Endothelial cell of umbilical vein (primary cell): Measurements from ENCODE around the gene BLOC1S4. TPM values are rescaled to one million over a fixed set of nuclear protein-coding genes. Genes with fewer than 3 reads are reported as not detected.

ENCODE experiments used
- BruUV-seq: library from RNA; stranded (reverse); fragments of 400-500 nt; replicated peaks from 2 replicates; lab custom pipeline; 2021; lab: Mats Ljungman, UMichigan
- CTCF ChIA-PET: fragments of 300-600, 350-600 bp; sonication (Branson Sonifier 250); formaldehyde crosslinking; loops from one replicate; lab custom pipeline; 2021; ENCODE audit warnings: antibody characterized with exemption, inconsistent platforms; lab: Charles Lee
- POLR2A ChIA-PET: fragments of 300-600, 350-600 bp; sonication (Branson Sonifier 250); formaldehyde crosslinking; loops from one replicate; lab custom pipeline; 2021; ENCODE audit warnings: antibody characterized with exemption, inconsistent platforms; lab: Charles Lee
- DNase-seq: peaks from one replicate; pipeline ENCODE4 v3.0.0-alpha.2; 2011; ENCODE audit warnings: low read depth, low spot score
- FAIRE-seq: peaks from 2 replicates; lab custom pipeline; 2011; peaks lifted over from hg19 to GRCh38; lab: Jason Lieb, UNC
- H2AFZ ChIP-seq: 2 replicates; pipeline ENCODE4 v1.6.0; 2012; ENCODE audit warnings: low read depth, low read length, control low read depth, inconsistent platforms
- H3K27ac ChIP-seq: 2 replicates; pipeline ENCODE4 v1.5.1; 2011; ENCODE audit warnings: low read depth, mild to moderate bottlenecking, control low read depth, low read length, moderate library complexity; ENCODE audit not compliant: insufficient read depth
- H3K27me3 ChIP-seq, 2 experiments: 2 replicates each; pipeline versions ENCODE4 v1.6.0 to v1.6.1; 2011; ENCODE audit warnings: low read length in 2 of 2, mixed read lengths in 1 of 2; ENCODE audit not compliant: control insufficient read depth in 2 of 2, insufficient read depth in 2 of 2
- H3K36me3 ChIP-seq, 2 experiments: 2 replicates in 1 of 2; 3 replicates in 1 of 2; pipeline ENCODE4 v1.5.1; 2011; ENCODE audit warnings: low read length in 2 of 2, mild to moderate bottlenecking in 1 of 2, moderate library complexity in 1 of 2; ENCODE audit not compliant: control insufficient read depth in 2 of 2, insufficient read depth in 2 of 2; ENCODE audit errors: extremely low read depth in 1 of 2
- H3K4me1 ChIP-seq: 3 replicates; pipeline ENCODE4 v1.5.1; 2011; ENCODE audit warnings: mild to moderate bottlenecking, low read length; ENCODE audit not compliant: control insufficient read depth, insufficient read depth; ENCODE audit errors: extremely low read depth
- H3K4me2 ChIP-seq: 2 replicates; pipeline ENCODE4 v1.6.1; 2011; ENCODE audit warnings: low read length, control low read depth, mixed read lengths; ENCODE audit not compliant: insufficient read depth
- H3K4me3 ChIP-seq, 3 experiments: fragments of 200-600 bp in 1 of 3; sonication (generic), shearing (Covaris generic) in 1 of 3; replicated peaks in 1 of 3; 2 replicates each; pipeline ENCODE4 v1.5.1; 2011 to 2016; ENCODE audit warnings: control low read depth in 3 of 3, low read length in 3 of 3, mild to moderate bottlenecking in 2 of 3, inconsistent platforms in 1 of 3, low read depth in 1 of 3, moderate library complexity in 1 of 3; ENCODE audit not compliant: insufficient read depth in 1 of 3
- H3K79me2 ChIP-seq: 2 replicates; pipeline ENCODE4 v1.6.0; 2012; ENCODE audit warnings: low read length, inconsistent platforms; ENCODE audit not compliant: control insufficient read depth, insufficient read depth
- H3K9ac ChIP-seq: replicated peaks from 2 replicates; pipeline ENCODE3; 2011; ENCODE audit warnings: low read length, control low read depth; ENCODE audit not compliant: insufficient read depth; ENCODE audit errors: extremely low read depth
- H3K9me1 ChIP-seq: replicated peaks from 3 replicates; pipeline ENCODE4 v1.6.0; 2011; ENCODE audit warnings: mild to moderate bottlenecking, low read length; ENCODE audit not compliant: control insufficient read depth, insufficient read depth; ENCODE audit errors: extremely low read depth
- H3K9me3 ChIP-seq: replicated peaks from 2 replicates; pipeline ENCODE4 v1.5.1; 2012; ENCODE audit warnings: low read length, inconsistent platforms; ENCODE audit not compliant: control insufficient read depth, insufficient read depth
- H4K20me1 ChIP-seq: replicated peaks from 2 replicates; pipeline ENCODE3; 2011; ENCODE audit warnings: mild to moderate bottlenecking, low read length; ENCODE audit not compliant: control insufficient read depth, insufficient read depth; ENCODE audit errors: extremely low read depth
- CTCF ChIP-seq, 2 donors: IDR thresholded peaks; 1 replicate in 1 of 2; 2 replicates in 1 of 2; pipeline ENCODE4 v1.5.1; 2011; ENCODE audit warnings: low read length in 2 of 2, mild to moderate bottlenecking in 2 of 2, moderate library complexity in 2 of 2, control low read depth in 1 of 2, inconsistent platforms in 1 of 2, low read depth in 1 of 2; ENCODE audit not compliant: insufficient read depth in 1 of 2; ENCODE audit errors: extremely low read depth in 1 of 2
- EZH2 ChIP-seq: IDR thresholded peaks from 2 replicates; pipeline ENCODE4 v1.6.1; 2012; ENCODE audit warnings: borderline replicate concordance, low read depth, mild to moderate bottlenecking, moderate library complexity, low read length, inconsistent platforms; ENCODE audit not compliant: severe bottlenecking
- FOS ChIP-seq: IDR thresholded peaks from 2 replicates; pipeline ENCODE4 v1.6.1; 2011; ENCODE audit warnings: mild to moderate bottlenecking, low read length, moderate library complexity, borderline replicate concordance; ENCODE audit not compliant: insufficient read depth
- GATA2 ChIP-seq: IDR thresholded peaks from 2 replicates; pipeline ENCODE4 v1.7.0; 2011; ENCODE audit warnings: low read depth, mild to moderate bottlenecking, moderate library complexity, mixed read lengths, low read length; ENCODE audit not compliant: insufficient read length, insufficient read depth
- JUN ChIP-seq: IDR thresholded peaks from 2 replicates; pipeline ENCODE4 v1.6.1; 2011; ENCODE audit warnings: borderline replicate concordance, low read depth; ENCODE audit not compliant: insufficient read length, insufficient read depth
- MAX ChIP-seq: IDR thresholded peaks from 2 replicates; pipeline ENCODE4 v1.6.1; 2011; ENCODE audit not compliant: insufficient read depth, insufficient read length
- MYC ChIP-seq: IDR thresholded peaks from one replicate; pipeline ENCODE4 v1.6.1; 2011; ENCODE audit warnings: mild to moderate bottlenecking, low read depth, low read length
- POLR2A ChIP-seq: IDR thresholded peaks from 2 replicates; pipeline ENCODE4 v1.6.1; 2012; ENCODE audit warnings: low read depth, mild to moderate bottlenecking, control low read depth, low read length
- POLR2AphosphoS5 ChIP-seq: IDR thresholded peaks from 2 replicates; pipeline ENCODE4 v1.6.1; 2012; ENCODE audit warnings: low read depth, mild to moderate bottlenecking, control low read depth, low read length, moderate library complexity; ENCODE audit not compliant: insufficient read depth
- dilution Hi-C: fragments of 300-500 bp; cut with MboI; formaldehyde crosslinking; loops from one replicate; pipeline ENCODE4 v1.15.0; 2019; ENCODE audit warnings: low sequenced_read_pairs; ENCODE audit not compliant: extremely low pct_ligation_motif_present
- intact Hi-C: fragments of 100-400 bp; cut with micrococcal nuclease; formaldehyde crosslinking; loops from one replicate; pipeline ENCODE4 v1.10.0; 2022
- polyA plus RNA-seq, 4 experiments: library from polyadenylated mRNA; depleted of rRNA in 3 of 4; stranded (reverse) in 3 of 4; unstranded in 1 of 4; fragments of >200 nt; gene quantifications; 2 replicates each; pipeline versions ENCODE4 v1.2.1 to v1.2.3, GENCODE V29; 2011 to 2012; ENCODE audit warnings: missing spikeins in 1 of 4
- total RNA-seq: library from RNA; stranded (reverse); gene quantifications from 2 replicates; pipeline ENCODE4 v1.2.3, GENCODE V29; 2021

Gene BLOC1S4
- total and polyA plus RNA-seq, 2 donors (not counting 3 experiments of a cell fraction or from before 2014, with no cell fraction given) = 12.7 to 16.9 TPM

GRCh38 chr4:6758728-6759127 lies 42.8 kb downstream of the BLOC1S4 start:
- no peak for FAIRE-seq
- no peaks in the 10 kb centered on the region for H3K79me2 ChIP-seq
- dilution Hi-C loops = no loop called here

More at GRCh38 chr4:6758728-6759127, 42.8 kb downstream of the BLOC1S4 start:
- intact Hi-C loops = no loop called here
- Histone ChIP-seq H3K27me3 (no peaks in the 10 kb centered on the region), H2AFZ (no peak overlapping the region), H4K20me1 (no peaks in the 10 kb centered on the region), H3K4me1 (no peaks in the 10 kb centered on the region), H3K36me3 (no peaks in the 10 kb centered on the region), H3K9me3 (no peaks in the 10 kb centered on the region), H3K4me3 (no peak overlapping the region), H3K9ac (no peak overlapping the region), H3K4me2 (no peak overlapping the region), H3K9me1 (no peaks in the 10 kb centered on the region), H3K27ac (no peak overlapping the region)
- CTCF ChIA-PET = interaction anchor here (1.3 to 3.1 kb wide), 2 partner anchors 15 to 115 kb away, joined by 3 to 12 read pairs; no protein-coding TSS in a partner anchor
- no TSS peak for BruUV-seq
- POLR2A ChIA-PET = no interaction called here
- no peak for TF ChIP-seq CTCF (IDR thresholded peaks at IDR 0.05; ENCODE audit: extremely low read depth in 1 of 2, insufficient read depth in 1 of 2, low read depth in 1 of 2, low read length in 2 of 2)
- TF ChIP-seq GATA2 = no peak
- no peak for TF ChIP-seq FOS
- TF ChIP-seq JUN = no peak
- TF ChIP-seq MAX = no peak
- no peak for TF ChIP-seq MYC
- no peak for TF ChIP-seq EZH2
- no peak for TF ChIP-seq POLR2AphosphoS5
- no peak for TF ChIP-seq POLR2A
- no peak for DNase-seq
